Gastroesophageal sphincter (tissue), 4 donors: ENCODE measurements around the gene BCLAF1. TPM values are rescaled to one million over a fixed set of nuclear protein-coding genes. Genes with fewer than 3 reads are reported as not detected.
A peak's percentile ranks its signal among the peaks of the same experiment; 100 is the strongest.

Experiments used
- ATAC-seq: fragments of 150-250 bp; one replicate; pipeline ENCODE4 v1.9.1; 2016; ENCODE audit warnings: mild to moderate bottlenecking, moderate library complexity
- H3K27ac ChIP-seq, 4 donors: fragments of 200-600 bp; sonication (generic) in 3 of 4; 1 replicate in 3 of 4; 2 replicates in 1 of 4; pipeline ENCODE4 v1.5.1; 2016 to 2019
- H3K27me3 ChIP-seq: fragments of 200-600 bp; sonication (generic); one replicate; pipeline ENCODE4 v1.5.1; 2019
- H3K36me3 ChIP-seq, 2 donors: fragments of 200-600 bp; sonication (generic); one replicate each; pipeline ENCODE4 v1.5.1; 2019; ENCODE audit warnings: control low read depth in 1 of 2
- H3K4me1 ChIP-seq, 3 donors: fragments of 200-600 bp; sonication (generic); 1 replicate in 2 of 3; 2 replicates in 1 of 3; pipeline ENCODE4 v1.5.1; 2016 to 2019; ENCODE audit warnings: control low read depth in 2 of 3
- H3K4me3 ChIP-seq, 2 donors: fragments of 200-600 bp; sonication (generic); one replicate each; pipeline ENCODE4 v1.5.1; 2019; ENCODE audit warnings: mild to moderate bottlenecking in 1 of 2, moderate library complexity in 1 of 2
- H3K9me3 ChIP-seq, 3 donors: fragments of 200-600 bp; sonication (generic); one replicate each; pipeline ENCODE4 v1.5.1; 2017 to 2019; ENCODE audit warnings: control low read depth in 2 of 3
- CTCF ChIP-seq, 4 experiments: fragments of 200-600 bp in 2 of 4; fragments of 450-650 bp in 2 of 4; sonication (generic) in 1 of 4; IDR thresholded peaks; one replicate each; pipeline ENCODE4 v1.5.1; 2017 to 2019; ENCODE audit warnings: antibody characterized with exemption in 4 of 4, mild to moderate bottlenecking in 2 of 4, moderate library complexity in 2 of 4
- EP300 ChIP-seq: sonication (generic); formaldehyde crosslinking; IDR thresholded peaks from one replicate; pipeline ENCODE4 v1.6.1; 2017; ENCODE audit warnings: antibody characterized with exemption, mild to moderate bottlenecking
- POLR2A ChIP-seq, 2 donors: fragments of 450-650 bp; IDR thresholded peaks; one replicate each; pipeline ENCODE4 v1.6.1; 2017; ENCODE audit warnings: antibody characterized with exemption in 2 of 2, mild to moderate bottlenecking in 2 of 2, moderate library complexity in 1 of 2
- POLR2AphosphoS5 ChIP-seq: sonication (generic); formaldehyde crosslinking; IDR thresholded peaks from one replicate; pipeline ENCODE4 v1.6.1; 2017; ENCODE audit warnings: antibody characterized with exemption
- WGBS, 2 donors: methylation state at CpG; one replicate each; pipeline ENCODE4 v1.1.5; 2018; ENCODE audit warnings: low coverage in 1 of 2; 5-methylcytosine and 5-hydroxymethylcytosine counted together
- total RNA-seq, 4 donors: library from RNA; depleted of rRNA; stranded (reverse); fragments of >200 nt; gene quantifications; one replicate each; pipeline ENCODE4 v1.1.0, GENCODE V29; 2016

Gene BCLAF1
- total RNA-seq, 4 donors from 2014 or later = 82.5 to 124 (median 105) TPM

- H3K9me3 ChIP-seq = no peaks in the 10 kb centered on the region
- TF ChIP-seq POLR2AphosphoS5 = no peak
- TF ChIP-seq CTCF (IDR thresholded peaks at IDR 0.05) = no peak
- no peak for TF ChIP-seq POLR2A (IDR thresholded peaks at IDR 0.05)
- no peak for TF ChIP-seq EP300
- no peaks in the 10 kb centered on the region for H3K27me3 ChIP-seq
- H3K27ac ChIP-seq = no peak overlapping the region
- H3K36me3 ChIP-seq = peaks cover 0 to 18% of the 10 kb centered on the region in 2 donors
- no peak for ATAC-seq
- H3K4me1 ChIP-seq = peaks cover 0 to 23% (median 10%) of the 10 kb centered on the region in 3 donors
- 69 to 70% methylated on average over 2 of the region's 2 CpGs for WGBS, 2 donors
- H3K4me3 ChIP-seq = no peak overlapping the region
Measured at GRCh38 chr6:136252441-136252840, 37.2 kb downstream of the BCLAF1 start.

- H3K4me3 ChIP-seq = no peak overlapping the region
- TF ChIP-seq CTCF (IDR thresholded peaks at IDR 0.05) = no peak
- TF ChIP-seq EP300 = no peak
- no peak for TF ChIP-seq POLR2AphosphoS5
- no peak for TF ChIP-seq POLR2A (IDR thresholded peaks at IDR 0.05)
Measured at GRCh38 chr6:136251394-136251793, 38.3 kb downstream of the BCLAF1 start.

GRCh38 chr6:136250686-136251008 is 39.0 kb downstream of the BCLAF1 start:
- no peaks in the 10 kb centered on the region for H3K27me3 ChIP-seq
- TF ChIP-seq POLR2AphosphoS5 (no peak), POLR2A (IDR thresholded peaks at IDR 0.05) (no peak), CTCF (IDR thresholded peaks at IDR 0.05) (no peak), EP300 (no peak)
- peaks cover 0 to 23% (median 10%) of the 10 kb centered on the region in 3 donors for H3K4me1 ChIP-seq
- H3K4me3 ChIP-seq = peak overlapping the region; percentile 53 to 66
- ATAC-seq = peak; percentile 10
- 0 to 1% methylated on average over 6 to 8 of the region's 8 CpGs for WGBS, 2 donors
- H3K27ac ChIP-seq = peak overlapping the region in 3 of 4 donors; percentile 60 to 70 (median 60)
- no peaks in the 10 kb centered on the region for H3K9me3 ChIP-seq
- peaks cover 0 to under 1% of the 10 kb centered on the region in 2 donors for H3K36me3 ChIP-seq

More at GRCh38 chr6:136251394-136251793, 38.3 kb downstream of the BCLAF1 start:
- no peaks in the 10 kb centered on the region for H3K9me3 ChIP-seq
- H3K4me1 ChIP-seq = peaks cover 0 to 23% (median 10%) of the 10 kb centered on the region in 3 donors
- H3K27ac ChIP-seq = no peak overlapping the region
- no peaks in the 10 kb centered on the region for H3K27me3 ChIP-seq
- ATAC-seq = no peak
- H3K36me3 ChIP-seq = peaks cover 0 to 8% of the 10 kb centered on the region in 2 donors
- 37 to 51% methylated on average over 4 of the region's 4 CpGs for WGBS, 2 donors

- no peaks in the 10 kb centered on the region for H3K27me3 ChIP-seq
- peak; percentile 99 for ATAC-seq
- peak within 1 kb of the TSS in 3 of 4 donors; percentile 60 to 70 (median 60) for H3K27ac ChIP-seq
- no peaks in the 10 kb centered on the region for H3K36me3 ChIP-seq
- H3K9me3 ChIP-seq = no peaks in the 10 kb centered on the region
- 0% methylated on average over 7 to 9 of the region's 59 CpGs for WGBS, 2 donors
- peaks cover 0 to 23% (median 10%) of the 10 kb centered on the region in 3 donors for H3K4me1 ChIP-seq
- H3K4me3 ChIP-seq = peak within 1 kb of the TSS; percentile 53 to 66
- peak; percentile 89 for TF ChIP-seq POLR2AphosphoS5
- TF ChIP-seq CTCF (IDR thresholded peaks at IDR 0.05) = no peak
Measured at GRCh38 chr6:136249811-136250685, 39.6 kb downstream of the BCLAF1 start, which contains the start of gene MTFR2. Gene MTFR2, minus strand, starts transcription at chr6:136250311. Its CDS starts 1,212 bp downstream, at chr6:136249099.

GRCh38 chr6:136249336-136249735 is 40.3 kb downstream of the BCLAF1 start:
- ATAC-seq = no peak
- H3K27me3 ChIP-seq = no peaks in the 10 kb centered on the region
- no peaks in the 10 kb centered on the region for H3K9me3 ChIP-seq
- H3K4me1 ChIP-seq = peaks cover 0 to 23% (median 10%) of the 10 kb centered on the region in 3 donors
- H3K4me3 ChIP-seq = peak overlapping the region in 1 of 2 donors; percentile 66
- no peak for TF ChIP-seq POLR2AphosphoS5
- TF ChIP-seq EP300 = no peak
- no peak for TF ChIP-seq CTCF (IDR thresholded peaks at IDR 0.05)
- no peak for TF ChIP-seq POLR2A (IDR thresholded peaks at IDR 0.05)
- 13 to 14% methylated on average over 6 of the region's 6 CpGs for WGBS, 2 donors
- no peaks in the 10 kb centered on the region for H3K36me3 ChIP-seq
- H3K27ac ChIP-seq = no peak overlapping the region
